Midbrain (tissue), 1 donor: ENCODE data around the gene TRAP1.

ENCODE experiments used
- DNase-seq: peaks from one replicate; lab custom pipeline; 2025; lab: John Stamatoyannopoulos, UW

TRAP1 gene

GRCh38 chr16:3717235-3718018, at the start of gene TRAP1:
TSS of gene TRAP1 (minus strand) at chr16:3717524. CDS start at chr16:3717508, 16 bp downstream.
- peak; percentile 92 for DNase-seq

GRCh38 chr16:3766177-3766576, 48.9 kb upstream of the TRAP1 start:
- no peak for DNase-seq

- no peak for DNase-seq
Measured at GRCh38 chr16:3764409-3764808, 47.1 kb upstream of the TRAP1 start.

GRCh38 chr16:3762107-3762750, 44.9 kb upstream of the TRAP1 start:
- no peak for DNase-seq

GRCh38 chr16:3761375-3762106, 44.2 kb upstream of the TRAP1 start:
- peak; percentile 50 for DNase-seq

GRCh38 chr16:3760518-3760917, 43.2 kb upstream of the TRAP1 start:
- no peak for DNase-seq

- no peak for DNase-seq
Measured at GRCh38 chr16:3759736-3760135, 42.4 kb upstream of the TRAP1 start.

- DNase-seq, result no peak
Measured at GRCh38 chr16:3756113-3756512, 38.8 kb upstream of the TRAP1 start.

GRCh38 chr16:3755249-3755648, 37.9 kb upstream of the TRAP1 start:
- no peak for DNase-seq

GRCh38 chr16:3754772-3755171, 37.4 kb upstream of the TRAP1 start:
- no peak for DNase-seq

GRCh38 chr16:3754081-3754703, 36.9 kb upstream of the TRAP1 start:
- DNase-seq, result no peak

- no peak for DNase-seq
Measured at GRCh38 chr16:3752984-3753383, 35.7 kb upstream of the TRAP1 start.

GRCh38 chr16:3751878-3752277, 34.6 kb upstream of the TRAP1 start:
- DNase-seq, result no peak

- DNase-seq, result no peak
Measured at GRCh38 chr16:3748307-3748706, 31.0 kb upstream of the TRAP1 start.

GRCh38 chr16:3745751-3746355, 28.5 kb upstream of the TRAP1 start:
- peak; percentile 13 for DNase-seq

GRCh38 chr16:3744018-3744417, 26.7 kb upstream of the TRAP1 start:
- DNase-seq, result no peak

GRCh38 chr16:3740934-3741333, 23.6 kb upstream of the TRAP1 start:
- DNase-seq, result no peak

- no peak for DNase-seq
Measured at GRCh38 chr16:3740186-3740585, 22.9 kb upstream of the TRAP1 start.

- no peak for DNase-seq
Measured at GRCh38 chr16:3739636-3740035, 22.3 kb upstream of the TRAP1 start.

- no peak for DNase-seq
Measured at GRCh38 chr16:3738541-3738940, 21.2 kb upstream of the TRAP1 start.

GRCh38 chr16:3738128-3738527, 20.8 kb upstream of the TRAP1 start:
- DNase-seq, result no peak

GRCh38 chr16:3737181-3737580, 19.9 kb upstream of the TRAP1 start:
- DNase-seq, result no peak
